Measurements from ENCODE around the gene BCKDHA.

Gene BCKDHA

GRCh38 chr19:41421314-41421713 lies 23.7 kb downstream of the BCKDHA start:
- H3K27me3 ChIP-seq (replicated peaks; ENCODE audit: control insufficient read depth, insufficient read depth, low read length) = no peaks in the 10 kb centered on the region
- no peak overlapping the region for H3K9ac ChIP-seq (ENCODE audit: low read length)
- peaks cover 2% of the 10 kb centered on the region for H3K4me1 ChIP-seq (ENCODE audit: control insufficient read depth, insufficient read depth, low read length)
- peaks cover 48% of the 10 kb centered on the region for H3K36me3 ChIP-seq (ENCODE audit: control insufficient read depth, insufficient read depth, low read length, severe bottlenecking)
- H3K9me3 ChIP-seq (ENCODE audit: control insufficient read depth, low read length) = no peaks in the 10 kb centered on the region
- DNase-seq (ENCODE audit: low read depth) = no peak
- H3K4me3 ChIP-seq (ENCODE audit: low read length) = no peak overlapping the region

GRCh38 chr19:41421973-41422372 lies 24.4 kb downstream of the BCKDHA start:
- H3K27me3 ChIP-seq (replicated peaks; ENCODE audit: control insufficient read depth, insufficient read depth, low read length) = no peaks in the 10 kb centered on the region
- H3K9me3 ChIP-seq (ENCODE audit: control insufficient read depth, low read length) = no peaks in the 10 kb centered on the region
- no peak for DNase-seq (ENCODE audit: low read depth)
- H3K4me3 ChIP-seq (ENCODE audit: low read length) = no peak overlapping the region
- no peak overlapping the region for H3K9ac ChIP-seq (ENCODE audit: low read length)
- H3K36me3 ChIP-seq (ENCODE audit: control insufficient read depth, insufficient read depth, low read length, severe bottlenecking) = peaks cover 45% of the 10 kb centered on the region
- H3K4me1 ChIP-seq (ENCODE audit: control insufficient read depth, insufficient read depth, low read length) = peaks cover 9% of the 10 kb centered on the region

DNA sequence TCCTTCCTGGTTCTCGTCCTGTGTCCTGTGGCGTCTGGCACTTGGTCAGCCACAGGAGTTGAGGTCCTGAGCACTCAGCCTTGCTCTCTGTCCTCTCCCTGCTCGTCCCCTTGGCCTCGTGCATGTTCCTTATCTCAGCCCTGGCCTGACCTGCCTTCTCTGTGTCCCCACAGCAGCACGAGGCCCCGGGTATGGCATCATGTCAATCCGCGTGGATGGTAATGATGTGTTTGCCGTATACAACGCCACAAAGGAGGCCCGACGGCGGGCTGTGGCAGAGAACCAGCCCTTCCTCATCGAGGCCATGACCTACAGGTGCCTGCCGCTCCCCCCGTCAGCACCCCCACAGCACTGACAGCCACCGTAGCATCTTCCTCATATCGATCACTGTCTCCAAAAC lies 24.8 kb downstream of the BCKDHA start:
- Histone ChIP-seq H3K9ac (ENCODE audit: low read length) (no peak overlapping the region), H3K4me1 (ENCODE audit: control insufficient read depth, insufficient read depth, low read length) (peaks cover 11% of the 10 kb centered on the region), H3K4me3 (ENCODE audit: low read length) (no peak overlapping the region), H3K36me3 (ENCODE audit: control insufficient read depth, insufficient read depth, low read length, severe bottlenecking) (peaks cover 40% of the 10 kb centered on the region), H3K9me3 (ENCODE audit: control insufficient read depth, low read length) (no peaks in the 10 kb centered on the region), H3K27me3 (replicated peaks; ENCODE audit: control insufficient read depth, insufficient read depth, low read length) (no peaks in the 10 kb centered on the region)
- no peak for DNase-seq (ENCODE audit: low read depth)

DNA sequence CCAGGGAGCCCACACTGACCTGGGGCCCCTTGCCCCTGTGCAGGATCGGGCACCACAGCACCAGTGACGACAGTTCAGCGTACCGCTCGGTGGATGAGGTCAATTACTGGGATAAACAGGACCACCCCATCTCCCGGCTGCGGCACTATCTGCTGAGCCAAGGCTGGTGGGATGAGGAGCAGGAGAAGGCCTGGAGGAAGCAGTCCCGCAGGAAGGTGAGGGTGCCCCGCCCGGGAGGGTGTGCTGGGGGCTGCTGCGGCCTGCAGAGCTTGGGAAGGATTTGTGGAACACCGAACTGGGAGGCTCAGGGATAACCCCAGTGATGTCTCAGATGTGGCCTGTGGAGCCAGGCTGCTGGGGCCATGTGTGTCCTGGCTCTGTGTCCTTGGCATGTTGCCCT lies 25.3 kb downstream of the BCKDHA start:
- H3K9me3 ChIP-seq (ENCODE audit: control insufficient read depth, low read length) = no peaks in the 10 kb centered on the region

DNA sequence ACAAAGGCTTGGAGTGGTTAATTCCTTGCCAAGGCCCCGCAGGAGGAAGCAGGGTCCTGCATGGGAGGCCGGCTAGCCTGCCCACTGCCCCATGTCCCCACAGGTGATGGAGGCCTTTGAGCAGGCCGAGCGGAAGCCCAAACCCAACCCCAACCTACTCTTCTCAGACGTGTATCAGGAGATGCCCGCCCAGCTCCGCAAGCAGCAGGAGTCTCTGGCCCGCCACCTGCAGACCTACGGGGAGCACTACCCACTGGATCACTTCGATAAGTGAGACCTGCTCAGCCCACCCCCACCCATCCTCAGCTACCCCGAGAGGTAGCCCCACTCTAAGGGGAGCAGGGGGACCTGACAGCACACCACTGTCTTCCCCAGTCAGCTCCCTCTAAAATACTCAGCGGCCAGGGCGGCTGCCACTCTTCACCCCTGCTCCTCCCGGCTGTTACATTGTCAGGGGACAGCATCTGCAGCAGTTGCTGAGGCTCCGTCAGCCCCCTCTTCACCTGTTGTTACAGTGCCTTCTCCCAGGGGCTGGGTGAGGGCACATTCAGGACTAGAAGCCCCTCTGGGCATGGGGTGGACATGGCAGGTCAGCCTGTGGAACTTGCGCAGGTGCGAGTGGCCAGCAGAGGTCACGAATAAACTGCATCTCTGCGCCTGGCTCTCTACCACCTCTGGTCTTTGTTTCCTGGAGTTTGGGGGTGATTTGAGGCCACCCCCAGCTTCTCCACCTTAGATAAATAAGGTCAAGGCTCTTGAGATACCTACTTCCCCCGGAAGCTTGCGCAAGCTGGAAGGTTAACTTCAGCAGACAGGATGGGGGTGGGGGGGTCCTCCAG lies 26.9 kb downstream of the BCKDHA start:
- no peak for DNase-seq (ENCODE audit: low read depth)
- Histone ChIP-seq H3K36me3 (ENCODE audit: control insufficient read depth, insufficient read depth, low read length, severe bottlenecking) (peaks cover 30% of the 10 kb centered on the region), H3K9me3 (ENCODE audit: control insufficient read depth, low read length) (no peaks in the 10 kb centered on the region), H3K27me3 (replicated peaks; ENCODE audit: control insufficient read depth, insufficient read depth, low read length) (no peaks in the 10 kb centered on the region), H3K4me3 (ENCODE audit: low read length) (no peak overlapping the region), H3K4me1 (ENCODE audit: control insufficient read depth, insufficient read depth, low read length) (peaks cover 17% of the 10 kb centered on the region), H3K9ac (ENCODE audit: low read length) (no peak overlapping the region)

More for the DNA sequence above, 25.3 kb downstream of the BCKDHA start:
- peaks cover 39% of the 10 kb centered on the region for H3K36me3 ChIP-seq (ENCODE audit: control insufficient read depth, insufficient read depth, low read length, severe bottlenecking)
- no peaks in the 10 kb centered on the region for H3K27me3 ChIP-seq (replicated peaks; ENCODE audit: control insufficient read depth, insufficient read depth, low read length)
- peaks cover 15% of the 10 kb centered on the region for H3K4me1 ChIP-seq (ENCODE audit: control insufficient read depth, insufficient read depth, low read length)
- no peak overlapping the region for H3K4me3 ChIP-seq (ENCODE audit: low read length)
- DNase-seq (ENCODE audit: low read depth) = no peak
- no peak overlapping the region for H3K9ac ChIP-seq (ENCODE audit: low read length)

- peaks cover 22% of the 10 kb centered on the region for H3K36me3 ChIP-seq (ENCODE audit: control insufficient read depth, insufficient read depth, low read length, severe bottlenecking)
- H3K9ac ChIP-seq (ENCODE audit: low read length) = no peak overlapping the region
- no peaks in the 10 kb centered on the region for H3K27me3 ChIP-seq (replicated peaks; ENCODE audit: control insufficient read depth, insufficient read depth, low read length)
- H3K9me3 ChIP-seq (ENCODE audit: control insufficient read depth, low read length) = no peaks in the 10 kb centered on the region
- no peak overlapping the region for H3K4me3 ChIP-seq (ENCODE audit: low read length)
- peaks cover 17% of the 10 kb centered on the region for H3K4me1 ChIP-seq (ENCODE audit: control insufficient read depth, insufficient read depth, low read length)
- DNase-seq (ENCODE audit: low read depth) = no peak
These were observed 27.8 kb downstream of the BCKDHA start for GRCh38 chr19:41425174-41426115.

GRCh38 chr19:41426116-41426841 lies 28.7 kb downstream of the BCKDHA start:
- H3K27me3 ChIP-seq (replicated peaks; ENCODE audit: control insufficient read depth, insufficient read depth, low read length) = no peaks in the 10 kb centered on the region
- H3K4me1 ChIP-seq (ENCODE audit: control insufficient read depth, insufficient read depth, low read length) = peaks cover 17% of the 10 kb centered on the region
- H3K36me3 ChIP-seq (ENCODE audit: control insufficient read depth, insufficient read depth, low read length, severe bottlenecking) = peaks cover 20% of the 10 kb centered on the region
- H3K9ac ChIP-seq (ENCODE audit: low read length) = peak overlapping the region; percentile 85
- no peaks in the 10 kb centered on the region for H3K9me3 ChIP-seq (ENCODE audit: control insufficient read depth, low read length)
- peak overlapping the region; percentile 78 for H3K4me3 ChIP-seq (ENCODE audit: low read length)
- no peak for DNase-seq (ENCODE audit: low read depth)

GRCh38 chr19:41426952-41427646 lies 29.5 kb downstream of the BCKDHA start, which contains the start of gene B3GNT8:
Gene B3GNT8 (minus strand): TSS chr19:41427374. CDS start chr19:41426778, 596 bp downstream.
- no peaks in the 10 kb centered on the region for H3K27me3 ChIP-seq (replicated peaks; ENCODE audit: control insufficient read depth, insufficient read depth, low read length)
- peaks cover 23% of the 10 kb centered on the region for H3K36me3 ChIP-seq (ENCODE audit: control insufficient read depth, insufficient read depth, low read length, severe bottlenecking)
- H3K9me3 ChIP-seq (ENCODE audit: control insufficient read depth, low read length) = no peaks in the 10 kb centered on the region
- peak; percentile 71 for DNase-seq (ENCODE audit: low read depth)
- peak within 1 kb of the TSS; percentile 85 for H3K9ac ChIP-seq (ENCODE audit: low read length)
- peaks cover 17% of the 10 kb centered on the region for H3K4me1 ChIP-seq (ENCODE audit: control insufficient read depth, insufficient read depth, low read length)
- peak within 1 kb of the TSS; percentile 78 for H3K4me3 ChIP-seq (ENCODE audit: low read length)

DNA sequence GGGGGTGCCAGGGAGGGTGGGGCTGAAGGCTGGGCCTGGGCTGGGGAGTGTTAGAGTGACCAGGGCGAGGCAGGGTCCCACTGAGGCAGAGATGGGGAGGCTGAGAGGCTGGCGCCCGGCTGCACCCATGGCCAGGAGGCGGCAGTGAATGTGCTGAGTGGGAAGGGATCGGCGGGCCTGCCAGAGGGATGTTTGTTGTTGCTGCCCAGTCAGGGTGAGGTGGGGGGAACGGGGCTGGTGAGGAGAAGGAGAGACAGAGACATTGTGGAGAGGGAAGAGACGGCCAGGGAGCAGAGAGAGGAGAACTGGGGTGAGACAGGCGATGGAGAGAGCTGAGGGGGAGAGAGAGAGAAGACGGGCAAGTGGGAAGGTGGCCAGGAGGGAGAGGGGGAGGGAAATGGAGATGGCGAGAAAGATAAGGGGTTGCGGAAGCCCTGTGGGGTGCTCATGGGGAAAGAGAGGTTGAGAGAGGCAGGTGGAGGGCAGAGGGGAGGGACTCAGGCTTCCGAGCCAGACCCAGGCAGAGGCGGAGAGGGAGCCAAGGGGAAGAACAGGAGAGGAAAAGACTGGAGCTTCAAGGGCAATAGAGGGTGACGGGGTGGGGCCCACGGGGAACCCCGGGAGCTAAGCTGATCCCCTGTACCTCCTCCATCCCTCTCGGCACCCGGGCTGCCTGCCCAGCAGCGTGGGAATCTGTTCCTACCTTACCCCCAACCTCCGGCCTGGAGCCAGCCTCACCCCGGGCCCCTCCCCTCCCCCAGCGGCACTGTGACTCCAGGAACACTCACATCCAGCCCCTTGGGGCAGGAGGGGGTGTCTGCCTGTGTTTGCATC lies 30.2 kb downstream of the BCKDHA start:
- Histone ChIP-seq H3K9me3 (ENCODE audit: control insufficient read depth, low read length) (no peaks in the 10 kb centered on the region), H3K36me3 (ENCODE audit: control insufficient read depth, insufficient read depth, low read length, severe bottlenecking) (peaks cover 23% of the 10 kb centered on the region), H3K4me1 (ENCODE audit: control insufficient read depth, insufficient read depth, low read length) (peaks cover 17% of the 10 kb centered on the region), H3K27me3 (replicated peaks; ENCODE audit: control insufficient read depth, insufficient read depth, low read length) (no peaks in the 10 kb centered on the region), H3K9ac (ENCODE audit: low read length) (peak overlapping the region; percentile 69), H3K4me3 (ENCODE audit: low read length) (peak overlapping the region; percentile 72)
- no peak for DNase-seq (ENCODE audit: low read depth)

GRCh38 chr19:41428481-41428859 lies 30.9 kb downstream of the BCKDHA start:
- DNase-seq (ENCODE audit: low read depth) = no peak
- no peaks in the 10 kb centered on the region for H3K27me3 ChIP-seq (replicated peaks; ENCODE audit: control insufficient read depth, insufficient read depth, low read length)

More at GRCh38 chr19:41428481-41428859, 30.9 kb downstream of the BCKDHA start:
- peak overlapping the region; percentile 69 for H3K9ac ChIP-seq (ENCODE audit: low read length)
- H3K9me3 ChIP-seq (ENCODE audit: control insufficient read depth, low read length) = no peaks in the 10 kb centered on the region
- peaks cover 24% of the 10 kb centered on the region for H3K36me3 ChIP-seq (ENCODE audit: control insufficient read depth, insufficient read depth, low read length, severe bottlenecking)
- H3K4me3 ChIP-seq (ENCODE audit: low read length) = no peak overlapping the region
- peaks cover 17% of the 10 kb centered on the region for H3K4me1 ChIP-seq (ENCODE audit: control insufficient read depth, insufficient read depth, low read length)
